Osteoblast (primary cell): Measurements from ENCODE around the gene INPP4B. TPM values are rescaled to one million over a fixed set of nuclear protein-coding genes. Genes with fewer than 3 reads are reported as not detected.

Experiments used
- DNase-seq: peaks from one replicate; pipeline ENCODE4 v3.0.0; 2011; ENCODE audit warnings: low spot score, mixed read lengths; ENCODE audit not compliant: insufficient read length; ENCODE audit errors: missing footprints
- H2AFZ ChIP-seq: 2 replicates; pipeline ENCODE4 v1.6.0; 2011; ENCODE audit warnings: mild to moderate bottlenecking, low read length
- H3K27ac ChIP-seq: 2 replicates; pipeline ENCODE4 v1.5.1; 2011; ENCODE audit warnings: mild to moderate bottlenecking, low read depth, low read length, moderate library complexity
- H3K27me3 ChIP-seq: 2 replicates; pipeline ENCODE4 v1.6.0; 2012; ENCODE audit warnings: mild to moderate bottlenecking, control low read depth, inconsistent platforms, low read length, moderate library complexity; ENCODE audit not compliant: insufficient read depth
- H3K36me3 ChIP-seq: 2 replicates; pipeline ENCODE4 v1.5.1; 2011; ENCODE audit warnings: mild to moderate bottlenecking, low read length, control low read depth, moderate library complexity; ENCODE audit not compliant: insufficient read depth
- H3K4me1 ChIP-seq: 2 replicates; pipeline ENCODE4 v1.5.1; 2011; ENCODE audit warnings: mild to moderate bottlenecking, low read length, control low read depth, moderate library complexity; ENCODE audit not compliant: insufficient read depth
- H3K4me2 ChIP-seq: 2 replicates; pipeline ENCODE4 v1.6.0; 2011; ENCODE audit warnings: mild to moderate bottlenecking, low read length; ENCODE audit not compliant: insufficient read depth
- H3K4me3 ChIP-seq: fragments of 200-600 bp; sonication (generic); 3 replicates; pipeline ENCODE4 v1.5.1; 2012; ENCODE audit warnings: mild to moderate bottlenecking, low read length, inconsistent platforms; ENCODE audit not compliant: insufficient read depth
- H3K79me2 ChIP-seq: 2 replicates; pipeline ENCODE4 v1.6.0; 2012; ENCODE audit warnings: mild to moderate bottlenecking, low read length, control low read depth, inconsistent platforms; ENCODE audit not compliant: insufficient read depth
- H3K9me3 ChIP-seq: 2 replicates; pipeline ENCODE4 v1.5.1; 2011; ENCODE audit warnings: low read depth, low read length, control low read depth
- H4K20me1 ChIP-seq: 2 replicates; pipeline ENCODE4 v1.6.0; 2012; ENCODE audit warnings: mild to moderate bottlenecking, low read length, control low read depth; ENCODE audit not compliant: insufficient read depth
- total RNA-seq: library from RNA; depleted of rRNA; stranded (reverse); fragments of >200 nt; gene quantifications from 2 replicates; pipeline ENCODE4 v1.2.3, GENCODE V29; 2012
- TF ChIP-seq, protein P1 (sequence below): IDR thresholded peaks from 2 replicates; pipeline ENCODE4 v1.5.1; 2011; ENCODE audit warnings: mild to moderate bottlenecking, low read depth, low read length, moderate library complexity; ENCODE audit errors: extremely low read depth

INPP4B gene
- total RNA-seq, 1 donor = 11.6 TPM

DNA sequence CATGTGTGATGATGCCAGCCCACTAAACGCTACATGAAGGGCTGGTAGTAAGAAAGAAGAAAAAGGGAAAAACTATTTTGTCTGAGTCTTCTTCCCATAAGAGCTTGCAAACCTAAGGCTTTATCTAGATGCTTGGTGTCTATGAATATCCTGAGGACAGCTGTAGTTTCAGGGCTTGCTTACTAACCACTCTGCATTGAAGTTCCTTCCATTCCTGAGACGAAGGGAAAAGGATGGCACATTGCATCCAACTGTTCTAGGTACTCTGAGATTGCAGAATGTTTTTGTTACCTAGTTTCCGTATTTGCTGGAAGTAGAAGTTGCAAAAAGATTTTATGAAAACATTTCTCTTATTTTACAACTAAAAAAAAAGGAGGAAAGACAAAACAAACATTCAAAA lies 665.1 kb downstream of the INPP4B start:
- H3K4me2 ChIP-seq = no peak overlapping the region
- H3K4me3 ChIP-seq = no peak overlapping the region
- H3K4me1 ChIP-seq = no peaks in the 10 kb centered on the region
- no peaks in the 10 kb centered on the region for H3K9me3 ChIP-seq
- H2AFZ ChIP-seq = no peak overlapping the region
- no peaks in the 10 kb centered on the region for H3K79me2 ChIP-seq
- H3K27ac ChIP-seq = no peak overlapping the region
- H3K27me3 ChIP-seq = no peaks in the 10 kb centered on the region
- TF ChIP-seq, protein P1, sequence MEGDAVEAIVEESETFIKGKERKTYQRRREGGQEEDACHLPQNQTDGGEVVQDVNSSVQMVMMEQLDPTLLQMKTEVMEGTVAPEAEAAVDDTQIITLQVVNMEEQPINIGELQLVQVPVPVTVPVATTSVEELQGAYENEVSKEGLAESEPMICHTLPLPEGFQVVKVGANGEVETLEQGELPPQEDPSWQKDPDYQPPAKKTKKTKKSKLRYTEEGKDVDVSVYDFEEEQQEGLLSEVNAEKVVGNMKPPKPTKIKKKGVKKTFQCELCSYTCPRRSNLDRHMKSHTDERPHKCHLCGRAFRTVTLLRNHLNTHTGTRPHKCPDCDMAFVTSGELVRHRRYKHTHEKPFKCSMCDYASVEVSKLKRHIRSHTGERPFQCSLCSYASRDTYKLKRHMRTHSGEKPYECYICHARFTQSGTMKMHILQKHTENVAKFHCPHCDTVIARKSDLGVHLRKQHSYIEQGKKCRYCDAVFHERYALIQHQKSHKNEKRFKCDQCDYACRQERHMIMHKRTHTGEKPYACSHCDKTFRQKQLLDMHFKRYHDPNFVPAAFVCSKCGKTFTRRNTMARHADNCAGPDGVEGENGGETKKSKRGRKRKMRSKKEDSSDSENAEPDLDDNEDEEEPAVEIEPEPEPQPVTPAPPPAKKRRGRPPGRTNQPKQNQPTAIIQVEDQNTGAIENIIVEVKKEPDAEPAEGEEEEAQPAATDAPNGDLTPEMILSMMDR = no peak
- H3K36me3 ChIP-seq = no peaks in the 10 kb centered on the region
- H4K20me1 ChIP-seq = no peaks in the 10 kb centered on the region
- no peak for DNase-seq

DNA sequence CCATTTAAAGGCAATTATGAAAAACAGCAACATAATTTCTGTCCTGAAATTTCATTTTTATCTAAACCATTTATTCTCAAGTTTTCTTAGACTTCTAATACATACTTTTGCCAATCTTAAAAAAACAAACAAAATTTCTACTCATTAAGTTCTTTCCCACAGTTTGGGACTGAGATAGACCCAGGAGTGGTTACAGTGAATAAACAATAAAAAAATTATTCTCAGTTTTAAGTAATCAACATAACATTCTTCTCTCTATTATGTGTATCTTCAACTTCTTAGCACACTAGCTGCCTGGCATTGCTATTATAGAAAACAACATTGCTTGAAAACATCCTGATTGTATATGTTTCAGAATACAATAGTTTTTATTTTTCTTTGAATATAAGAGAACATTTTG lies 676.9 kb downstream of the INPP4B start:
- H4K20me1 ChIP-seq = no peaks in the 10 kb centered on the region

DNA sequence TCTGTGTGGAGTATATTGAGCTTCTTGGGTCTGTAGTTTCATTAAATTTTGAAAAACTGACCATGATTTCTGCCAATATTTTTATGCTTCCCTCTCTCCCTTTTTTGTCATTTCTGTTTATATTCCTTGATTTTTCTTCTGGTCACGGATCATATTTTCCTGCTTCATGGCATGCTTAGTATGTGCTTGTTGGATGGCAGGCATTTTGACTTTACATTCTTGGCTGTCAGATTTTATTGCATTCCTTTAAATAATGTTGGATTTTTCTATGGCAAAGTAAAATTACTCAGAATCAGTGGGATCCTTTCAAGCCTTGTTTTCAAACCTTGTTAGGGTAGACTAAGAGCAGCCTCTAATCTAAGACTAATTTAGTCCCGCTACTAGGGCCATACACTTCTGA lies 677.9 kb downstream of the INPP4B start:
- Histone ChIP-seq H3K27me3 (no peaks in the 10 kb centered on the region), H3K79me2 (no peaks in the 10 kb centered on the region), H2AFZ (no peak overlapping the region), H4K20me1 (no peaks in the 10 kb centered on the region), H3K4me2 (no peak overlapping the region), H3K4me1 (no peaks in the 10 kb centered on the region), H3K36me3 (peaks cover 5% of the 10 kb centered on the region), H3K4me3 (no peak overlapping the region), H3K9me3 (no peaks in the 10 kb centered on the region), H3K27ac (no peak overlapping the region)
- no peak for DNase-seq
- TF ChIP-seq, protein P1 = no peak

More for the DNA sequence above, 676.9 kb downstream of the INPP4B start:
- TF ChIP-seq, protein P1 = no peak
- Histone ChIP-seq H3K4me3 (no peak overlapping the region), H2AFZ (no peak overlapping the region), H3K4me1 (no peaks in the 10 kb centered on the region), H3K27ac (no peak overlapping the region), H3K27me3 (no peaks in the 10 kb centered on the region), H3K36me3 (peaks cover 5% of the 10 kb centered on the region), H3K79me2 (no peaks in the 10 kb centered on the region), H3K9me3 (no peaks in the 10 kb centered on the region), H3K4me2 (no peak overlapping the region)
- DNase-seq = no peak

DNA sequence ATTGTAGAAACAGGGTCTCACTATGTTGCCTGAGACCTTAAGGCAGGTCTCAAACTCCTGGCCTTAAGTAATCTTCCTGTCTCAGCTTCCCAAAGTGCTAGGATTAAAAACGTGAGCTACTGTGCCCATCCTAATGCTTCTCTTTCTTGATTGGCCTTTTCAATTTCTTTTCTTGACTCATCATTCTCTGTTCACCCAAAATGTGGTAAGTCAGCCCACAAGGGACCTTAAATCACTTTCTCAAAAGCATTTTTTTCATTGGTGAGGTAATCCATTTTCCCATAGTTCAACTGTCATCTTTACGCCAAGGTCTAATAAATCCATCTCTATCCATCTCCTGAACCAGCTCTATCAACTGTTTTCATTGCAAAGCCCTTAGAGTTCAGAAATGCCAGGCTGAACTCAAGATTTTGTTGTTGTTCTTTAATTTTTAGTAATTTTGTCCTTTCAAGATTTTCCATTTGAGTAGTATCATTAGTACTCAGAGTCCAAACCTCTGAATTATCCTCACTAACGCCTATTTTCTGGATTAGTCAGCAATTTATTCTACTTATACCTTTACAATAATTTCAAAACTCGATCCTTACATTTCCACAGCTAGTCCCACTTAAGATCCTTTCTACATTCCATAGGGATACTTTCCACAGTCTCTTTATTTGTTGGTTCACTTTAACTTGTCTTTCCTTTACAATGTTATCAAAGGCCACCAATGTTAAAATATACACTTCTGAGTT lies 681.2 kb downstream of the INPP4B start:
- TF ChIP-seq, protein P1 = no peak

More for the DNA sequence above, 681.2 kb downstream of the INPP4B start:
- no peak for DNase-seq
- no peaks in the 10 kb centered on the region for H3K4me1 ChIP-seq
- H3K27ac ChIP-seq = no peak overlapping the region
- no peak overlapping the region for H2AFZ ChIP-seq
- H4K20me1 ChIP-seq = no peaks in the 10 kb centered on the region
- H3K9me3 ChIP-seq = no peaks in the 10 kb centered on the region
- no peaks in the 10 kb centered on the region for H3K79me2 ChIP-seq
- no peak overlapping the region for H3K4me3 ChIP-seq
- H3K27me3 ChIP-seq = no peaks in the 10 kb centered on the region
- H3K4me2 ChIP-seq = no peak overlapping the region
- no peaks in the 10 kb centered on the region for H3K36me3 ChIP-seq
